ENCODE measurements around the gene PADI2.

DNA sequence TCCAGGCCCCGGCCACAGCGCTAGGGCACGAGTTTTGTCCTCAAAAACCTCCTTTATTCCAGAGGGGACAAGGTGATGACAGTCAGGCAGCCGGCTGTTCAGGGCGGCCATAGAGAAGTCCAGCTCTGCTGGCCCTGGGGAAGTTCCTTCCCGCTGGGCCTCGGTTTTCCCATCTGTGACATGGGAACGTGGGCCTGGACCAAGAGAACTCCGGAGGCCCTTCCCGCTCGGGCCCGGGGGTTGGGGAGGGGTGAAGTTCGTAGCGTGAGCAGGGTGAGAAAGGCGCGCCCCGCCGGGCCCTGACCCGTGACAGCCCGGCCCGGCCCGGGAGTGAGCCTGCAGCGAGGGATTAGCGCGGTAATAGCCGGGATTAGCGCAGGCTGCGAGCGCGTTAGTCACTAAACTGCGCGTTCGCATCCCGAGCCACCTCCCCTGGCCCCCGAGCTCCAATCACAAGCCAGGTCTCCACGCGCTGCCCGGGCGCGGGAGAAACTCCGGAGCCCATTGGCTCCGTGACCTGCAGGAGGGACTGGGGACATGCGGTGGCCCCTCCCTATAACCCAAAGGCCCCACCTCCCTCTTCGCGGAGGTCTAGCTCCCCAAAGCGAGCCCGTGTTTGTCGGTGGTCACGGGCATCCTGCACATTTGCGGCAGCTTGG is 29.8 kb upstream of the PADI2 start:
- TF ChIP-seq, protein P1, sequence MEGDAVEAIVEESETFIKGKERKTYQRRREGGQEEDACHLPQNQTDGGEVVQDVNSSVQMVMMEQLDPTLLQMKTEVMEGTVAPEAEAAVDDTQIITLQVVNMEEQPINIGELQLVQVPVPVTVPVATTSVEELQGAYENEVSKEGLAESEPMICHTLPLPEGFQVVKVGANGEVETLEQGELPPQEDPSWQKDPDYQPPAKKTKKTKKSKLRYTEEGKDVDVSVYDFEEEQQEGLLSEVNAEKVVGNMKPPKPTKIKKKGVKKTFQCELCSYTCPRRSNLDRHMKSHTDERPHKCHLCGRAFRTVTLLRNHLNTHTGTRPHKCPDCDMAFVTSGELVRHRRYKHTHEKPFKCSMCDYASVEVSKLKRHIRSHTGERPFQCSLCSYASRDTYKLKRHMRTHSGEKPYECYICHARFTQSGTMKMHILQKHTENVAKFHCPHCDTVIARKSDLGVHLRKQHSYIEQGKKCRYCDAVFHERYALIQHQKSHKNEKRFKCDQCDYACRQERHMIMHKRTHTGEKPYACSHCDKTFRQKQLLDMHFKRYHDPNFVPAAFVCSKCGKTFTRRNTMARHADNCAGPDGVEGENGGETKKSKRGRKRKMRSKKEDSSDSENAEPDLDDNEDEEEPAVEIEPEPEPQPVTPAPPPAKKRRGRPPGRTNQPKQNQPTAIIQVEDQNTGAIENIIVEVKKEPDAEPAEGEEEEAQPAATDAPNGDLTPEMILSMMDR (IDR thresholded peaks at IDR 0.05): no peak
- no peak for TF ChIP-seq EP300 (IDR thresholded peaks at IDR 0.05)
